Measurements from ENCODE around the gene LIN7B. TPM values are rescaled to one million over a fixed set of nuclear protein-coding genes. Genes with fewer than 3 reads are reported as not detected.

Gene LIN7B
- total and polyA plus RNA-seq, 2 experiments from 2014 or later: 1.2 to 10.5 TPM

DNA sequence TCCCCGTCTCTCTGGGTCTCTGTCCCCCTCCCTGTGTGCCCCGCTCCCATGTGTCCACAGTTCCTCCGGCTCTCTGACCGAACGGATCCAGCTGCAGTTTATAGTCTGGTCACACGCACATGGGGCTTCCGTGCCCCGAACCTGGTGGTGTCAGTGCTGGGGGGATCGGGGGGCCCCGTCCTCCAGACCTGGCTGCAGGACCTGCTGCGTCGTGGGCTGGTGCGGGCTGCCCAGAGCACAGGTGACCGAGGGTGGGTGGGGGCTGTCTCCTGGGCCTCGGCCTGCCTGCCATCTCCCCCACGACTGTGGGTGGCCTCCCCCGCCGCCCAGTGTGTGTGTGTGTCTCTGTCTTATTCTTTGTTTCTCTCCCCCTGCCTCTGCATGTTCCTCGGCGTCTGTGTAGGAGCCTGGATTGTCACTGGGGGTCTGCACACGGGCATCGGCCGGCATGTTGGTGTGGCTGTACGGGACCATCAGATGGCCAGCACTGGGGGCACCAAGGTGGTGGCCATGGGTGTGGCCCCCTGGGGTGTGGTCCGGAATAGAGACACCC lies 53.8 kb downstream of the LIN7B start (continued):
- TF ChIP-seq, protein P1, sequence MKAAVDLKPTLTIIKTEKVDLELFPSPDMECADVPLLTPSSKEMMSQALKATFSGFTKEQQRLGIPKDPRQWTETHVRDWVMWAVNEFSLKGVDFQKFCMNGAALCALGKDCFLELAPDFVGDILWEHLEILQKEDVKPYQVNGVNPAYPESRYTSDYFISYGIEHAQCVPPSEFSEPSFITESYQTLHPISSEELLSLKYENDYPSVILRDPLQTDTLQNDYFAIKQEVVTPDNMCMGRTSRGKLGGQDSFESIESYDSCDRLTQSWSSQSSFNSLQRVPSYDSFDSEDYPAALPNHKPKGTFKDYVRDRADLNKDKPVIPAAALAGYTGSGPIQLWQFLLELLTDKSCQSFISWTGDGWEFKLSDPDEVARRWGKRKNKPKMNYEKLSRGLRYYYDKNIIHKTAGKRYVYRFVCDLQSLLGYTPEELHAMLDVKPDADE (IDR thresholded peaks at IDR 0.05): no peak
- TF ChIP-seq, protein P2, sequence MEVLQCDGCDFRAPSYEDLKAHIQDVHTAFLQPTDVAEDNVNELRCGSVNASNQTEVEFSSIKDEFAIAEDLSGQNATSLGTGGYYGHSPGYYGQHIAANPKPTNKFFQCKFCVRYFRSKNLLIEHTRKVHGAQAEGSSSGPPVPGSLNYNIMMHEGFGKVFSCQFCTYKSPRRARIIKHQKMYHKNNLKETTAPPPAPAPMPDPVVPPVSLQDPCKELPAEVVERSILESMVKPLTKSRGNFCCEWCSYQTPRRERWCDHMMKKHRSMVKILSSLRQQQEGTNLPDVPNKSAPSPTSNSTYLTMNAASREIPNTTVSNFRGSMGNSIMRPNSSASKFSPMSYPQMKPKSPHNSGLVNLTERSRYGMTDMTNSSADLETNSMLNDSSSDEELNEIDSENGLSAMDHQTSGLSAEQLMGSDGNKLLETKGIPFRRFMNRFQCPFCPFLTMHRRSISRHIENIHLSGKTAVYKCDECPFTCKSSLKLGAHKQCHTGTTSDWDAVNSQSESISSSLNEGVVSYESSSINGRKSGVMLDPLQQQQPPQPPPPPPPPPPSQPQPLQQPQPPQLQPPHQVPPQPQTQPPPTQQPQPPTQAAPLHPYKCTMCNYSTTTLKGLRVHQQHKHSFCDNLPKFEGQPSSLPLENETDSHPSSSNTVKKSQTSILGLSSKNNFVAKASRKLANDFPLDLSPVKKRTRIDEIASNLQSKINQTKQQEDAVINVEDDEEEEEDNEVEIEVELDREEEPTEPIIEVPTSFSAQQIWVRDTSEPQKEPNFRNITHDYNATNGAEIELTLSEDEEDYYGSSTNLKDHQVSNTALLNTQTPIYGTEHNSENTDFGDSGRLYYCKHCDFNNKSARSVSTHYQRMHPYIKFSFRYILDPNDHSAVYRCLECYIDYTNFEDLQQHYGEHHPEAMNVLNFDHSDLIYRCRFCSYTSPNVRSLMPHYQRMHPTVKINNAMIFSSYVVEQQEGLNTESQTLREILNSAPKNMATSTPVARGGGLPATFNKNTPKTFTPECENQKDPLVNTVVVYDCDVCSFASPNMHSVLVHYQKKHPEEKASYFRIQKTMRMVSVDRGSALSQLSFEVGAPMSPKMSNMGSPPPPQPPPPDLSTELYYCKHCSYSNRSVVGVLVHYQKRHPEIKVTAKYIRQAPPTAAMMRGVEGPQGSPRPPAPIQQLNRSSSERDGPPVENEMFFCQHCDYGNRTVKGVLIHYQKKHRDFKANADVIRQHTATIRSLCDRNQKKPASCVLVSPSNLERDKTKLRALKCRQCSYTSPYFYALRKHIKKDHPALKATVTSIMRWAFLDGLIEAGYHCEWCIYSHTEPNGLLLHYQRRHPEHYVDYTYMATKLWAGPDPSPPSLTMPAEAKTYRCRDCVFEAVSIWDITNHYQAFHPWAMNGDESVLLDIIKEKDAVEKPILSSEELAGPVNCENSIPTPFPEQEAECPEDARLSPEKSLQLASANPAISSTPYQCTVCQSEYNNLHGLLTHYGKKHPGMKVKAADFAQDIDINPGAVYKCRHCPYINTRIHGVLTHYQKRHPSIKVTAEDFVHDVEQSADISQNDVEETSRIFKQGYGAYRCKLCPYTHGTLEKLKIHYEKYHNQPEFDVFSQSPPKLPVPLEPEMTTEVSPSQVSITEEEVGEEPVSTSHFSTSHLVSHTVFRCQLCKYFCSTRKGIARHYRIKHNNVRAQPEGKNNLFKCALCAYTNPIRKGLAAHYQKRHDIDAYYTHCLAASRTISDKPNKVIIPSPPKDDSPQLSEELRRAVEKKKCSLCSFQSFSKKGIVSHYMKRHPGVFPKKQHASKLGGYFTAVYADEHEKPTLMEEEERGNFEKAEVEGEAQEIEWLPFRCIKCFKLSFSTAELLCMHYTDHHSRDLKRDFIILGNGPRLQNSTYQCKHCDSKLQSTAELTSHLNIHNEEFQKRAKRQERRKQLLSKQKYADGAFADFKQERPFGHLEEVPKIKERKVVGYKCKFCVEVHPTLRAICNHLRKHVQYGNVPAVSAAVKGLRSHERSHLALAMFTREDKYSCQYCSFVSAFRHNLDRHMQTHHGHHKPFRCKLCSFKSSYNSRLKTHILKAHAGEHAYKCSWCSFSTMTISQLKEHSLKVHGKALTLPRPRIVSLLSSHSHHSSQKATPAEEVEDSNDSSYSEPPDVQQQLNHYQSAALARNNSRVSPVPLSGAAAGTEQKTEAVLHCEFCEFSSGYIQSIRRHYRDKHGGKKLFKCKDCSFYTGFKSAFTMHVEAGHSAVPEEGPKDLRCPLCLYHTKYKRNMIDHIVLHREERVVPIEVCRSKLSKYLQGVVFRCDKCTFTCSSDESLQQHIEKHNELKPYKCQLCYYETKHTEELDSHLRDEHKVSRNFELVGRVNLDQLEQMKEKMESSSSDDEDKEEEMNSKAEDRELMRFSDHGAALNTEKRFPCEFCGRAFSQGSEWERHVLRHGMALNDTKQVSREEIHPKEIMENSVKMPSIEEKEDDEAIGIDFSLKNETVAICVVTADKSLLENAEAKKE (CRISPR knock-in tag; IDR thresholded peaks at IDR 0.05): no peak
- TF ChIP-seq CREB1 (CRISPR knock-in tag; IDR thresholded peaks at IDR 0.05; ENCODE audit: low read depth): no peak

Small RNA genes lying within 50 kb of the gene (small RNA-seq; reads per million reads assigned to genes)
- not detected for gene RN7SL708P (ENCODE audit: low replicate concordance)

Other genes with a start within 250 kb of the LIN7B start
- gene PLEKHA4, start 245.8 kb upstream of the LIN7B start, total RNA-seq (2014; rRNA removed; shearing (Covaris generic)): 12.3 and 15.1 TPM in 2 replicates
- 10.9 and 12.2 TPM in 2 replicates for gene PLEKHA4, start 245.8 kb upstream of the LIN7B start, polyA plus RNA-seq (2016; fragmentation: Nextera tagmentation; extraction: Ambion mirVana)
- 14.5 and 15.8 TPM in 2 replicates for gene PPP1R15A, start 241.9 kb upstream of the LIN7B start, total RNA-seq (2014; rRNA removed; shearing (Covaris generic))
- 14.0 and 14.4 TPM in 2 replicates for gene PPP1R15A, start 241.9 kb upstream of the LIN7B start, polyA plus RNA-seq (2016; fragmentation: Nextera tagmentation; extraction: Ambion mirVana)
- gene TULP2, start 215.6 kb upstream of the LIN7B start, total RNA-seq (2014; rRNA removed; shearing (Covaris generic)): 0.12 and 0.42 TPM in 2 replicates
- gene TULP2, start 215.6 kb upstream of the LIN7B start, polyA plus RNA-seq (2016; fragmentation: Nextera tagmentation; extraction: Ambion mirVana): 1.1 and 1.9 TPM in 2 replicates
- 142 and 163 TPM in 2 replicates for gene NUCB1, start 214.1 kb upstream of the LIN7B start, total RNA-seq (2014; rRNA removed; shearing (Covaris generic))
- gene NUCB1, start 214.1 kb upstream of the LIN7B start, polyA plus RNA-seq (2016; fragmentation: Nextera tagmentation; extraction: Ambion mirVana): 57.1 and 64.9 TPM in 2 replicates
- 0.69 and 0.78 TPM in 2 replicates for gene DHDH, start 180.7 kb upstream of the LIN7B start, total RNA-seq (2014; rRNA removed; shearing (Covaris generic))
- 4.7 and 8.4 TPM in 2 replicates for gene DHDH, start 180.7 kb upstream of the LIN7B start, polyA plus RNA-seq (2016; fragmentation: Nextera tagmentation; extraction: Ambion mirVana)
- gene BAX, start 159.5 kb upstream of the LIN7B start, total RNA-seq (2014; rRNA removed; shearing (Covaris generic)): 184 and 261 TPM in 2 replicates
- gene BAX, start 159.5 kb upstream of the LIN7B start, polyA plus RNA-seq (2016; fragmentation: Nextera tagmentation; extraction: Ambion mirVana): 168 and 179 TPM in 2 replicates
- gene FTL, start 149.1 kb upstream of the LIN7B start, total RNA-seq (2014; rRNA removed; shearing (Covaris generic)): 1,625 and 2,064 TPM in 2 replicates
- 5,278 and 5,436 TPM in 2 replicates for gene FTL, start 149.1 kb upstream of the LIN7B start, polyA plus RNA-seq (2016; fragmentation: Nextera tagmentation; extraction: Ambion mirVana)
- gene GYS1, start 121.1 kb upstream of the LIN7B start, total RNA-seq (2014; rRNA removed; shearing (Covaris generic)): 23.1 and 28.9 TPM in 2 replicates
- 15.9 and 19.9 TPM in 2 replicates for gene GYS1, start 121.1 kb upstream of the LIN7B start, polyA plus RNA-seq (2016; fragmentation: Nextera tagmentation; extraction: Ambion mirVana)
- gene RUVBL2, start 120.5 kb upstream of the LIN7B start, total RNA-seq (2014; rRNA removed; shearing (Covaris generic)): 222 and 252 TPM in 2 replicates
- gene RUVBL2, start 120.5 kb upstream of the LIN7B start, polyA plus RNA-seq (2016; fragmentation: Nextera tagmentation; extraction: Ambion mirVana): 194 and 196 TPM in 2 replicates
- 1.9 TPM in 1 of 2 replicates, not detected in the other for gene LHB, start 97.3 kb upstream of the LIN7B start, total RNA-seq (2014; rRNA removed; shearing (Covaris generic))
- 0.76 TPM in 1 of 2 replicates, not detected in the other for gene LHB, start 97.3 kb upstream of the LIN7B start, polyA plus RNA-seq (2016; fragmentation: Nextera tagmentation; extraction: Ambion mirVana)
- not detected in 2 replicates for gene CGB3, start 90.0 kb upstream of the LIN7B start, total RNA-seq (2014; rRNA removed; shearing (Covaris generic))
- not detected in 2 replicates for gene CGB3, start 90.0 kb upstream of the LIN7B start, polyA plus RNA-seq (2016; fragmentation: Nextera tagmentation; extraction: Ambion mirVana)
- gene CGB2, start 82.5 kb upstream of the LIN7B start, total RNA-seq (2014; rRNA removed; shearing (Covaris generic)): not detected in 2 replicates
- 0.57 TPM in 1 of 2 replicates, not detected in the other for gene CGB2, start 82.5 kb upstream of the LIN7B start, polyA plus RNA-seq (2016; fragmentation: Nextera tagmentation; extraction: Ambion mirVana)
- 0.52 TPM in 1 of 2 replicates, not detected in the other for gene CGB1, start 77.5 kb upstream of the LIN7B start, total RNA-seq (2014; rRNA removed; shearing (Covaris generic))
- not detected in 2 replicates for gene CGB1, start 77.5 kb upstream of the LIN7B start, polyA plus RNA-seq (2016; fragmentation: Nextera tagmentation; extraction: Ambion mirVana)
- not detected in 2 replicates for gene CGB5, start 70.5 kb upstream of the LIN7B start, total RNA-seq (2014; rRNA removed; shearing (Covaris generic))
- gene CGB5, start 70.5 kb upstream of the LIN7B start, polyA plus RNA-seq (2016; fragmentation: Nextera tagmentation; extraction: Ambion mirVana): not detected in 2 replicates
- gene CGB8, start 65.3 kb upstream of the LIN7B start, total RNA-seq (2014; rRNA removed; shearing (Covaris generic)): not detected in 2 replicates
- not detected in 2 replicates for gene CGB8, start 65.3 kb upstream of the LIN7B start, polyA plus RNA-seq (2016; fragmentation: Nextera tagmentation; extraction: Ambion mirVana)
- gene CGB7, start 56.6 kb upstream of the LIN7B start, total RNA-seq (2014; rRNA removed; shearing (Covaris generic)): 0.97 and 1.0 TPM in 2 replicates
- 0.32 and 0.66 TPM in 2 replicates for gene CGB7, start 56.6 kb upstream of the LIN7B start, polyA plus RNA-seq (2016; fragmentation: Nextera tagmentation; extraction: Ambion mirVana)
- gene NTF4, start 49.6 kb upstream of the LIN7B start, total RNA-seq (2014; rRNA removed; shearing (Covaris generic)): 0.39 and 0.94 TPM in 2 replicates
- 2.7 TPM in 2 replicates for gene NTF4, start 49.6 kb upstream of the LIN7B start, polyA plus RNA-seq (2016; fragmentation: Nextera tagmentation; extraction: Ambion mirVana)
- gene KCNA7, start 41.7 kb upstream of the LIN7B start, total RNA-seq (2014; rRNA removed; shearing (Covaris generic)): not detected in 2 replicates
- gene KCNA7, start 41.7 kb upstream of the LIN7B start, polyA plus RNA-seq (2016; fragmentation: Nextera tagmentation; extraction: Ambion mirVana): 0.08 and 0.14 TPM in 2 replicates
- gene SNRNP70, start 28.9 kb upstream of the LIN7B start, total RNA-seq (2014; rRNA removed; shearing (Covaris generic)): 349 and 361 TPM in 2 replicates
- gene SNRNP70, start 28.9 kb upstream of the LIN7B start, polyA plus RNA-seq (2016; fragmentation: Nextera tagmentation; extraction: Ambion mirVana): 229 and 243 TPM in 2 replicates
- 2.6 and 8.1 TPM in 2 replicates for gene C19orf73, start 4.8 kb downstream of the LIN7B start, total RNA-seq (2014; rRNA removed; shearing (Covaris generic))
- 8.0 and 9.1 TPM in 2 replicates for gene C19orf73, start 4.8 kb downstream of the LIN7B start, polyA plus RNA-seq (2016; fragmentation: Nextera tagmentation; extraction: Ambion mirVana)
- 22.6 and 29.7 TPM in 2 replicates for gene PPFIA3, start 5.2 kb downstream of the LIN7B start, total RNA-seq (2014; rRNA removed; shearing (Covaris generic))
- 21.3 and 25.4 TPM in 2 replicates for gene PPFIA3, start 5.2 kb downstream of the LIN7B start, polyA plus RNA-seq (2016; fragmentation: Nextera tagmentation; extraction: Ambion mirVana)
- 1.4 and 1.9 TPM in 2 replicates for gene HRC, start 41.0 kb downstream of the LIN7B start, total RNA-seq (2014; rRNA removed; shearing (Covaris generic))
- 2.0 and 2.5 TPM in 2 replicates for gene HRC, start 41.0 kb downstream of the LIN7B start, polyA plus RNA-seq (2016; fragmentation: Nextera tagmentation; extraction: Ambion mirVana)
- 11.6 and 16.5 TPM in 2 replicates for gene TRPM4, start 43.4 kb downstream of the LIN7B start, total RNA-seq (2014; rRNA removed; shearing (Covaris generic))
- gene TRPM4, start 43.4 kb downstream of the LIN7B start, polyA plus RNA-seq (2016; fragmentation: Nextera tagmentation; extraction: Ambion mirVana): 25.7 and 30.4 TPM in 2 replicates
- 0.31 and 1.6 TPM in 2 replicates for gene SLC6A16, start 210.8 kb downstream of the LIN7B start, total RNA-seq (2014; rRNA removed; shearing (Covaris generic))
- gene SLC6A16, start 210.8 kb downstream of the LIN7B start, polyA plus RNA-seq (2016; fragmentation: Nextera tagmentation; extraction: Ambion mirVana): 1.4 and 1.8 TPM in 2 replicates
- gene CD37, start 221.0 kb downstream of the LIN7B start, total RNA-seq (2014; rRNA removed; shearing (Covaris generic)): not detected in 2 replicates
- gene CD37, start 221.0 kb downstream of the LIN7B start, polyA plus RNA-seq (2016; fragmentation: Nextera tagmentation; extraction: Ambion mirVana): 106 and 114 TPM in 2 replicates
- 74.4 and 82.5 TPM in 2 replicates for gene TEAD2, start 248.0 kb downstream of the LIN7B start, total RNA-seq (2014; rRNA removed; shearing (Covaris generic))
- gene TEAD2, start 248.0 kb downstream of the LIN7B start, polyA plus RNA-seq (2016; fragmentation: Nextera tagmentation; extraction: Ambion mirVana): 30.3 and 34.3 TPM in 2 replicates
- gene DKKL1, start 249.5 kb downstream of the LIN7B start, total RNA-seq (2014; rRNA removed; shearing (Covaris generic)): 0.76 TPM in 1 of 2 replicates, not detected in the other
- 2.9 and 3.6 TPM in 2 replicates for gene DKKL1, start 249.5 kb downstream of the LIN7B start, polyA plus RNA-seq (2016; fragmentation: Nextera tagmentation; extraction: Ambion mirVana)

Measured in GM23338 (cell line).